Thoracic aorta (tissue), 2 donors: ENCODE measurements around the gene SLITRK5. TPM values are rescaled to one million over a fixed set of nuclear protein-coding genes. Genes with fewer than 3 reads are reported as not detected.

Source experiments
- ATAC-seq: fragments of 150-250 bp; one replicate; pipeline ENCODE4 v1.8.0; 2017; ENCODE audit warnings: low read depth; ENCODE audit not compliant: insufficient number of reproducible peaks, low FRiP score
- DNase-seq: peaks from one replicate; pipeline ENCODE4 v3.0.0-alpha.2; 2020; ENCODE audit warnings: low spot score
- H3K27ac ChIP-seq, 2 donors: fragments of 200-600 bp; sonication (generic); 1 replicate in 1 of 2; 2 replicates in 1 of 2; pipeline ENCODE4 v1.5.1; 2016; ENCODE audit warnings: mild to moderate bottlenecking in 2 of 2, moderate library complexity in 2 of 2
- H3K27me3 ChIP-seq: fragments of 200-600 bp; sonication (generic); replicated peaks from 2 replicates; pipeline ENCODE4 v1.6.0; 2016; ENCODE audit warnings: mild to moderate bottlenecking; ENCODE audit not compliant: insufficient read depth
- H3K36me3 ChIP-seq: fragments of 200-600 bp; sonication (generic); one replicate; pipeline ENCODE4 v1.5.1; 2016
- H3K4me1 ChIP-seq, 2 donors: fragments of 200-600 bp; sonication (generic); 1 replicate in 1 of 2; 2 replicates in 1 of 2; pipeline versions ENCODE4 v1.5.1 to v1.6.0; 2016; ENCODE audit warnings: low read depth in 2 of 2, mild to moderate bottlenecking in 1 of 2; ENCODE audit not compliant: control insufficient read depth in 1 of 2
- H3K4me3 ChIP-seq: fragments of 200-600 bp; sonication (generic); 2 replicates; pipeline ENCODE4 v1.5.1; 2016; ENCODE audit warnings: mild to moderate bottlenecking
- H3K9me3 ChIP-seq: fragments of 200-600 bp; sonication (generic); 2 replicates; pipeline ENCODE4 v1.5.1; 2016
- total RNA-seq, 2 donors: library from RNA; depleted of rRNA; stranded (reverse); fragments of >200 nt; gene quantifications; one replicate each; pipeline versions ENCODE4 v1.1.0 to v1.2.3, GENCODE V29; 2016
- TF ChIP-seq, protein P1 (sequence below): fragments of 200-600 bp; sonication (generic); IDR thresholded peaks from one replicate; pipeline ENCODE4 v1.5.1; 2019; ENCODE audit warnings: antibody characterized with exemption

Gene SLITRK5
- total RNA-seq, 2 donors from 2014 or later = under 0.01 to 0.56 TPM

DNA sequence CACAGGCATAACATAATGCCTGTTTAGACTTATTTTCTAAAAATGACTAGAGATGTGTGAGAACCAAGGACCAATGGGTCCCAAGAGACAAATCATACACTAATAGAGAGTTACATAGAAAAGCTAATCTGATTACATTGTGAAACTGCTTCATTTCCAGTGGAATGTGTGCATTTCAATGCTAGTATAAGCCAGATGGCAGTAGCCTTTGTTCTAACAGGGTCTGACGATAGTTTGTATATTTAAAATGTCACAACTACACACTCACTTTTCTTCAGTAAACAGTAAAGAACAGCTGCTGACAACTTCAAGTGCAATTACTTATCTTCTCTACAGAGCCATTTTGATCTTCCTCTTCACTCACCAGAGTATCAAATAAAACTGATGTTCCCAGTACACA, 4.3 kb upstream of the SLITRK5 start:
- ATAC-seq (no peak), DNase-seq (no peak)
- TF ChIP-seq, protein P1, sequence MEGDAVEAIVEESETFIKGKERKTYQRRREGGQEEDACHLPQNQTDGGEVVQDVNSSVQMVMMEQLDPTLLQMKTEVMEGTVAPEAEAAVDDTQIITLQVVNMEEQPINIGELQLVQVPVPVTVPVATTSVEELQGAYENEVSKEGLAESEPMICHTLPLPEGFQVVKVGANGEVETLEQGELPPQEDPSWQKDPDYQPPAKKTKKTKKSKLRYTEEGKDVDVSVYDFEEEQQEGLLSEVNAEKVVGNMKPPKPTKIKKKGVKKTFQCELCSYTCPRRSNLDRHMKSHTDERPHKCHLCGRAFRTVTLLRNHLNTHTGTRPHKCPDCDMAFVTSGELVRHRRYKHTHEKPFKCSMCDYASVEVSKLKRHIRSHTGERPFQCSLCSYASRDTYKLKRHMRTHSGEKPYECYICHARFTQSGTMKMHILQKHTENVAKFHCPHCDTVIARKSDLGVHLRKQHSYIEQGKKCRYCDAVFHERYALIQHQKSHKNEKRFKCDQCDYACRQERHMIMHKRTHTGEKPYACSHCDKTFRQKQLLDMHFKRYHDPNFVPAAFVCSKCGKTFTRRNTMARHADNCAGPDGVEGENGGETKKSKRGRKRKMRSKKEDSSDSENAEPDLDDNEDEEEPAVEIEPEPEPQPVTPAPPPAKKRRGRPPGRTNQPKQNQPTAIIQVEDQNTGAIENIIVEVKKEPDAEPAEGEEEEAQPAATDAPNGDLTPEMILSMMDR = no peak
- H3K9me3 ChIP-seq = no peaks in the 10 kb centered on the region
- no peak overlapping the region for H3K27ac ChIP-seq
- H3K4me1 ChIP-seq = peaks cover 3 to 12% of the 10 kb centered on the region in 2 donors
- no peak overlapping the region for H3K4me3 ChIP-seq
- H3K36me3 ChIP-seq = no peaks in the 10 kb centered on the region
- no peaks in the 10 kb centered on the region for H3K27me3 ChIP-seq

DNA sequence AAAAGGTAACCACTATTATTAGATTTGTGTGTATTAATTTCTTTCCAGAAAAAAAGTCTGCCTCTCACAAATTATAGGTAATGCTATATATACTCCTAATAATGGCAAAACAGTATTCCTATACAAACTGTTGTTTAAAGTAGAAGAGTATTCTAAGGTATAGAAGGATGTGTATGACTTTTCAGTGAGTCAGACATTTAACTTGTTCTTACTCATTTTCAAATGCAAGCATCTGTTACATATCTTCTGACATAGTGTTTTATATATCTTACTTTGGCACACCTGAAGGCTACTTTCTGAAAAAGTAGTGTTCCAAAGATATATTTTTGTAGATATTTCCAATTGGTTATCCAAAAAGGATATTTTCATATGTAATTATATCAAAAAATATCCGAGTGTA, 3.5 kb upstream of the SLITRK5 start:
- DNase-seq (no peak), ATAC-seq (no peak)
- Histone ChIP-seq H3K27ac (no peak overlapping the region), H3K4me3 (no peak overlapping the region), H3K4me1 (peaks cover 3 to 15% of the 10 kb centered on the region in 2 donors), H3K9me3 (no peaks in the 10 kb centered on the region), H3K36me3 (no peaks in the 10 kb centered on the region), H3K27me3 (no peaks in the 10 kb centered on the region)
- TF ChIP-seq, protein P1 = no peak

DNA sequence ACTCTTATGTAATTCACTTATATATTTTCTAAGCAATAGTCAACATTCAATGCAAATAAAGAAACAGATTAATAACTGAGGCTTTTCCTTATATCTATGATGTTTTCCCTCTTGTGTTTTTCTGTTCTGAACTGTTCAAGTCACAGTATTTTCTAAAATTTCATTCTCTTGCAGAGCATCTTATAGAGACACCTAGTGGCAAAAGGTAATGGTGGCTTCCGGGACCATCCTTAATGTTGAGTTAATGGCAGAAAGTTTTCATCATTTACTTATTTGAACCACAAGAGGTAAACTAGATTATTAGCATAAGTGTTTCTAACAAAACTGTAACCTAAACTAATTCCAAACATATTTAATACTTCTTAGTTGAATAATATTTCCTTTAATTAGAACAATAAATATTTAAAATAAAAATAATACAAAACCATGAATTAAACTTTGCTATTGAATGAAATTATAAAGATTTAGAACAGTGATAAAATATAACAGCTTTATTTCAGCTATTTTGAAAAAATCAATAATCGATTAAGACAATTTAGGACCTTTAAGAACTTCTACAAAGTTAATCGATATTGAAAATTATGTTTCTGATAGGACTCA, 1.7 kb upstream of the SLITRK5 start:
- Histone ChIP-seq H3K9me3 (no peaks in the 10 kb centered on the region), H3K4me3 (no peak overlapping the region), H3K4me1 (peaks cover 3 to 15% of the 10 kb centered on the region in 2 donors), H3K36me3 (no peaks in the 10 kb centered on the region), H3K27me3 (peaks cover 4% of the 10 kb centered on the region), H3K27ac (no peak overlapping the region)
- TF ChIP-seq, protein P1 = no peak
- ATAC-seq (no peak), DNase-seq (no peak)

DNA sequence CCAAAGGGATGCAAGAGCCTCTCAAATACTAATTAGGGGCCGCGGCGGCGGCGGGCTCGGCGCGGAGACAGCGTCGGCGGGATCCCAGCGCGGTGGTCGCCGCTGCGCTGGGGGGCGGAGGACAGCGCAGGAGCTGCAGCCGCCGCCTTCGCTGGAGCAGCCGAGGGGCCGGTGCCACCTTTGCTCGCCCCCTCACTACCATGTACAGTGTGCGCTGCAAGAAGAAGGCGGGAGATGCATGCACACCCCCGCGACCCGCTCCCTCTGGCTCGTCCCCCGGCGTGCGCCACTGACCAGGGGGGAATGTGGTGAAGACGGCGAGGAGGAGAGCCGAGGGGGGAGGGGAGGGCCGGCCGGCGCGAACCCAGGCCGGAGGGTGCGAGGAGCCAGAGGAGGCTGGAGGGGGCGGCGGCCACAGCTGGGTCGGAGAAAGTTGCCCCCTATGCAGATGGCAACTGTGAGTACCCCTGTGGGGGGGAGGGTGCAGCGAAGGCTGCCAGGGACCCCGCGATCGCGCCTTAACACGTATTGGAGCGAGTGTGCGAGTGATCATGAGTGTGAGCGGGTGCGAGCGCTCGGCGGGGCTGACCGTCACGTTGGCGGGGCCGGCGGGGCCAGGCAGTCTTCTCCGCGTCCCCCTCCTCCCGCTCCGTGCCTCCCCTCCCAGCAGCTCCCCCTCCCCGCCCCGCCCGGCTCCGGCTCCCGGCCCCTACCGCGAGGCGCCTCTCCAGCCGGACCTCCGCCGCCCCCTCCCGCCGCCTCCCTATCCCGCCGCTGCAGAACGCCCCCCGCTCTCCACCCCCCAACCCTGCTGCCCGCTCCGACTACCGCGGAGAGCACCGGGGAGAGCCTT, 808 bp downstream of the SLITRK5 start:
- DNase-seq (no peak), ATAC-seq (no peak)
- Histone ChIP-seq H3K9me3 (no peaks in the 10 kb centered on the region), H3K4me3 (peak overlapping the region; percentile 67), H3K36me3 (no peaks in the 10 kb centered on the region), H3K27ac (no peak overlapping the region), H3K27me3 (peaks cover 4% of the 10 kb centered on the region), H3K4me1 (peaks cover 3 to 15% of the 10 kb centered on the region in 2 donors)
- TF ChIP-seq, protein P1 = no peak

DNA sequence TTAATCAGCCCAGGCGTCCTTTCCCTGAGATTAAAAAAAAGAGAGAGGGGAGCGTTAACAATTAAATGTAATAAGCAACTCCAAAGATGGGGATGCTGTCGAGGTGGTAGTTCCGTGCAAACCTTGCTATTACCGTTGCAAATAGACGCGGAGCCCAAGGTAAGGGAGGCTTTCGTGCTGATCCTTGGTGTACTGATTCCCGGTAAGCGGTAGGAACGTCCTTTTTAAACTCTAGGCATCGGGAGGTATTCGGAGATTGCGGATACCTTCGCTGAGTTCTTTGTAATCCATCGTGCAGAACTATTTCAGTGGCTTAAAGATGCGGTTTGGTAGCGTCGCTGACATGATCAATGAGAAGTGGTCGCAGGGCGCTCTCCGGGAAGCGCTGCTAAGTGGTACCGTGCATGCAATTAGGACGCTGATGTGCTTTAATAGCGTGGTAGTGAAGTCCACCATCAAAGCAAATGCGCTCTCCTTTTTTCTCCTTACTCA, 3.1 kb downstream of the SLITRK5 start:
- no peak overlapping the region for H3K27ac ChIP-seq
- peak overlapping the region; percentile 67 for H3K4me3 ChIP-seq
- H3K36me3 ChIP-seq = no peaks in the 10 kb centered on the region
- no peaks in the 10 kb centered on the region for H3K9me3 ChIP-seq
- peaks cover 4% of the 10 kb centered on the region for H3K27me3 ChIP-seq
- H3K4me1 ChIP-seq = peaks cover 3 to 15% of the 10 kb centered on the region in 2 donors
- DNase-seq (no peak), ATAC-seq (no peak)
- TF ChIP-seq, protein P1 = no peak
